IMR-90 (cell line): ENCODE results near the gene SEMG2. TPM values are rescaled to one million over a fixed set of nuclear protein-coding genes. Genes with fewer than 3 reads are reported as not detected.

Experiments used
- ATAC-seq: fragments of 200-7000 bp; cut with Tn5 transposase; 2 replicates; pipeline ENCODE4 v1.9.1; 2020; ENCODE audit warnings: low read depth, mild to moderate bottlenecking, moderate library complexity
- BruUV-seq: library from RNA; stranded (reverse); fragments of 400-500 nt; replicated peaks from 2 replicates; lab custom pipeline; 2021; lab: Mats Ljungman, UMichigan
- CTCF ChIA-PET: fragments of 300-600 bp; formaldehyde crosslinking; extraction: SDS; loops from one replicate; lab custom pipeline; 2021; ENCODE audit warnings: antibody characterized with exemption; lab: Yijun Ruan, JAX
- POLR2A ChIA-PET: fragments of 300-600 bp; sonication (Branson Sonifier 250); formaldehyde crosslinking; loops from one replicate; lab custom pipeline; 2022; ENCODE audit warnings: antibody characterized with exemption; ENCODE audit not compliant: unreplicated experiment; lab: Charles Lee
- DNase-seq: peaks from one replicate; pipeline ENCODE4 v3.0.0; 2013
- H2AFZ ChIP-seq: replicated peaks from 2 replicates; pipeline ENCODE3; 2013; ENCODE audit warnings: low read length, mild to moderate bottlenecking; ENCODE audit not compliant: poor library complexity
- H2AK5ac ChIP-seq: 2 replicates; pipeline ENCODE4 v1.6.1; 2013; ENCODE audit warnings: low read depth, low read length, inconsistent platforms
- H2AK9ac ChIP-seq: replicated peaks from 2 replicates; pipeline ENCODE3; 2013; ENCODE audit warnings: mild to moderate bottlenecking, low read depth, low read length, moderate library complexity; ENCODE audit not compliant: poor library complexity
- H2BK120ac ChIP-seq: 2 replicates; pipeline ENCODE4 v1.6.1; 2013; ENCODE audit warnings: low read depth, low read length, inconsistent platforms
- H2BK15ac ChIP-seq: 3 replicates; pipeline ENCODE4 v1.6.1; 2013; ENCODE audit warnings: low read depth, low read length, inconsistent platforms
- H2BK20ac ChIP-seq: 2 replicates; pipeline ENCODE4 v1.6.1; 2013; ENCODE audit warnings: low read depth, mild to moderate bottlenecking, inconsistent platforms, low read length, moderate library complexity
- H2BK5ac ChIP-seq: 2 replicates; pipeline ENCODE4 v1.6.1; 2013; ENCODE audit warnings: mild to moderate bottlenecking, low read depth, low read length, inconsistent platforms; ENCODE audit not compliant: poor library complexity, severe bottlenecking
- H3K14ac ChIP-seq: replicated peaks from 2 replicates; pipeline ENCODE4 v1.6.1; 2013; ENCODE audit warnings: low read depth, low read length, inconsistent platforms
- H3K18ac ChIP-seq: 2 replicates; pipeline ENCODE4 v1.6.1; 2013; ENCODE audit warnings: low read depth, low read length, control low read depth
- H3K23ac ChIP-seq: 2 replicates; pipeline ENCODE4 v1.6.1; 2013; ENCODE audit warnings: low read depth, low read length, inconsistent platforms
- H3K27ac ChIP-seq: 2 replicates; pipeline ENCODE4 v1.5.1; 2013; ENCODE audit warnings: mild to moderate bottlenecking, control low read depth, low read length; ENCODE audit not compliant: insufficient read depth
- H3K27me3 ChIP-seq: 2 replicates; pipeline ENCODE4 v1.6.1; 2013; ENCODE audit warnings: low read length; ENCODE audit not compliant: control insufficient read depth, insufficient read depth
- H3K36me3 ChIP-seq: 2 replicates; pipeline ENCODE4 v1.6.1; 2013; ENCODE audit warnings: low read length, mixed read lengths; ENCODE audit not compliant: control insufficient read depth, insufficient read depth
- H3K4ac ChIP-seq: 2 replicates; pipeline ENCODE4 v1.6.1; 2013; ENCODE audit warnings: low read depth, low read length, inconsistent platforms
- H3K4me1 ChIP-seq: 2 replicates; pipeline ENCODE4 v1.6.1; 2013; ENCODE audit warnings: low read length, mixed read lengths; ENCODE audit not compliant: control insufficient read depth, insufficient read depth
- H3K4me2 ChIP-seq: 2 replicates; pipeline ENCODE4 v1.6.1; 2013; ENCODE audit warnings: low read depth, mild to moderate bottlenecking, control low read depth, low read length, moderate library complexity
- H3K4me3 ChIP-seq: 2 replicates; pipeline ENCODE4 v1.5.1; 2013; ENCODE audit warnings: low read depth, mild to moderate bottlenecking, control low read depth, low read length, moderate library complexity; ENCODE audit not compliant: insufficient read depth
- H3K56ac ChIP-seq: 2 replicates; pipeline ENCODE4 v1.6.1; 2013; ENCODE audit warnings: low read length, inconsistent platforms; ENCODE audit not compliant: insufficient read depth; ENCODE audit errors: extremely low read depth
- H3K79me1 ChIP-seq, 2 experiments: 2 replicates each; pipeline ENCODE4 v1.6.1; 2013; ENCODE audit warnings: low read length in 2 of 2, inconsistent platforms in 1 of 2, low read depth in 1 of 2
- H3K9ac ChIP-seq: 2 replicates; pipeline ENCODE4 v1.6.1; 2013; ENCODE audit warnings: low read depth, low read length, control low read depth
- H3K9me1 ChIP-seq: 2 replicates; pipeline ENCODE4 v1.6.1; 2013; ENCODE audit warnings: low read length, inconsistent platforms; ENCODE audit not compliant: insufficient read depth
- H3K9me3 ChIP-seq: 2 replicates; pipeline ENCODE4 v1.6.1; 2013; ENCODE audit warnings: low read length; ENCODE audit not compliant: control insufficient read depth, insufficient read depth
- H4K20me1 ChIP-seq: 2 replicates; pipeline ENCODE4 v1.6.1; 2013; ENCODE audit warnings: low read length, inconsistent platforms; ENCODE audit not compliant: insufficient read depth
- H4K5ac ChIP-seq: 2 replicates; pipeline ENCODE4 v1.6.1; 2013; ENCODE audit warnings: mild to moderate bottlenecking, low read depth, low read length, control low read depth
- H4K8ac ChIP-seq, 2 experiments: 2 replicates each; pipeline ENCODE4 v1.6.1; 2013; ENCODE audit warnings: low read depth in 2 of 2, low read length in 2 of 2, control low read depth in 1 of 2, inconsistent platforms in 1 of 2
- H4K91ac ChIP-seq: 2 replicates; pipeline ENCODE4 v1.6.1; 2013; ENCODE audit warnings: low read depth, low read length, inconsistent platforms; ENCODE audit not compliant: insufficient read depth
- CHD1 ChIP-seq: IDR thresholded peaks from 2 replicates; pipeline ENCODE4 v1.6.1; 2012; ENCODE audit warnings: low read depth, low read length, improper control_type of control experiment
- FOS ChIP-seq: fragments of 150-350 bp; IDR thresholded peaks from 2 replicates; pipeline ENCODE4 v1.6.1; 2016; ENCODE audit warnings: low read depth, low read length
- MAFK ChIP-seq: IDR thresholded peaks from 2 replicates; pipeline ENCODE4 v1.6.1; 2012; ENCODE audit warnings: low read depth, low read length, improper control_type of control experiment
- MAZ ChIP-seq: IDR thresholded peaks from 2 replicates; pipeline ENCODE4 v1.6.1; 2012; ENCODE audit warnings: low read depth, mild to moderate bottlenecking, low read length, improper control_type of control experiment, moderate library complexity, borderline replicate concordance
- MXI1 ChIP-seq: IDR thresholded peaks from 2 replicates; pipeline ENCODE4 v1.6.1; 2012; ENCODE audit warnings: low read depth, mild to moderate bottlenecking, low read length, moderate library complexity, borderline replicate concordance
- NFE2L2 ChIP-seq: fragments of 150-350 bp; IDR thresholded peaks from 2 replicates; pipeline ENCODE4 v1.6.1; 2016; ENCODE audit warnings: low read depth, mild to moderate bottlenecking, low read length
- POLR2A ChIP-seq: IDR thresholded peaks from 2 replicates; pipeline ENCODE4 v1.6.1; 2012; ENCODE audit warnings: mild to moderate bottlenecking, low read depth, low read length
- RAD21 ChIP-seq: IDR thresholded peaks from 2 replicates; pipeline ENCODE4 v1.6.1; 2012; ENCODE audit warnings: low read length, improper control_type of control experiment
- RCOR1 ChIP-seq: IDR thresholded peaks from 2 replicates; pipeline ENCODE4 v1.6.1; 2012; ENCODE audit warnings: mild to moderate bottlenecking, low read length, improper control_type of control experiment; ENCODE audit not compliant: insufficient replicate concordance
- RFX5 ChIP-seq: IDR thresholded peaks from 2 replicates; pipeline ENCODE4 v1.8.0; 2012; ENCODE audit warnings: low read depth, mild to moderate bottlenecking, low read length, moderate library complexity
- dilution Hi-C: fragments of 300-500 bp; cut with HindIII; formaldehyde crosslinking; loops from one replicate; pipeline ENCODE4 v1.14.3; 2018; ENCODE audit warnings: low sequenced_read_pairs; ENCODE audit not compliant: unreplicated experiment
- in situ Hi-C: fragments of 300-500 bp; cut with MboI; formaldehyde crosslinking; loops from 3 replicates; pipeline ENCODE4 v1.14.3; 2019; ENCODE audit warnings: low sequenced_read_pairs, inconsistent platforms, mixed read lengths
- intact Hi-C: fragments of 100-400 bp; cut with micrococcal nuclease; formaldehyde crosslinking; loops from 2 replicates; pipeline ENCODE4 v1.10.0; 2022
- polyA plus RNA-seq, 3 experiments: library from polyadenylated mRNA; depleted of rRNA; stranded (reverse); fragments of >200 nt; gene quantifications; 2 replicates each; pipeline ENCODE4 v1.2.3, GENCODE V29; 2012; ENCODE audit warnings: low replicate concordance in 1 of 3
- total RNA-seq: library from RNA; depleted of rRNA; stranded (reverse); fragments of >200 nt; gene quantifications from 2 replicates; pipeline ENCODE4 v1.2.3, GENCODE V29; 2012
- TF ChIP-seq, protein P1 (sequence below): fragments of 150-350 bp; IDR thresholded peaks from 2 replicates; pipeline ENCODE4 v1.6.1; 2016; ENCODE audit warnings: low read depth, mild to moderate bottlenecking, low read length, moderate library complexity, borderline replicate concordance
- TF ChIP-seq, protein P2 (sequence below): conservative IDR thresholded peaks from 2 replicates; pipeline ENCODE4 v1.5.1; 2012; ENCODE audit warnings: mild to moderate bottlenecking, low read depth, low read length, improper control_type of control experiment

Gene SEMG2
- total and polyA plus RNA-seq, 2 of the 4 experiments (the other 2 are of a cell fraction): not detected

DNA sequence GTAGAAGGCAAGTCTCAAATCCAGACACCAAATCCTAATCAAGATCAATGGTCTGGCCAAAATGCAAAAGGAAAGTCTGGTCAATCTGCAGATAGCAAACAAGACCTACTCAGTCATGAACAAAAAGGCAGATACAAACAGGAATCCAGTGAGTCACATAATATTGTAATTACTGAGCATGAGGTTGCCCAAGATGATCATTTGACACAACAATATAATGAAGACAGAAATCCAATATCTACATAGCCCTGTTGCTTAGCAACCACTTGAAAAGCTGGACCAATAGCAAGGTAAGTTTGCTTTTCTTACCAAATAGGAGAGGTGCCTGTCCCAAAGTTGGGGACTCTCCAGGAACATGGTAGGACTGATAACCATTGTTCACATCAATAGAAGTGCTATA lies 2.0 kb downstream of the SEMG2 start:
- ATAC-seq: no peak
- no peaks in the 10 kb centered on the region for H3K9me1 ChIP-seq

More for the DNA sequence above, 2.0 kb downstream of the SEMG2 start:
- no TSS peak for BruUV-seq
- H3K4me3 ChIP-seq: no peak overlapping the region
- H4K8ac ChIP-seq: no peak overlapping the region
- H3K79me1 ChIP-seq: no peaks in the 10 kb centered on the region
- no peak overlapping the region for H2BK5ac ChIP-seq
- no peaks in the 10 kb centered on the region for H3K9me3 ChIP-seq
- H4K91ac ChIP-seq: no peak overlapping the region
- ChIA-PET CTCF (no interaction called here), POLR2A (no interaction called here)
- no peaks in the 10 kb centered on the region for H3K4me1 ChIP-seq
- H3K56ac ChIP-seq: no peak overlapping the region
- H3K36me3 ChIP-seq: no peaks in the 10 kb centered on the region
- H3K4ac ChIP-seq: no peak overlapping the region
- H3K18ac ChIP-seq: no peak overlapping the region
- no peak overlapping the region for H2AK5ac ChIP-seq
- no peak overlapping the region for H3K4me2 ChIP-seq
- in situ Hi-C loops (no loop called here), intact Hi-C loops (no loop called here), dilution Hi-C loops (no loop called here)
- no peak for DNase-seq
- H3K9ac ChIP-seq: no peak overlapping the region
- no peak overlapping the region for H3K14ac ChIP-seq
- no peak overlapping the region for H3K27ac ChIP-seq
- no peaks in the 10 kb centered on the region for H4K20me1 ChIP-seq
- no peaks in the 10 kb centered on the region; the same call in 1 of the 2 replicates for H3K27me3 ChIP-seq
- H2BK120ac ChIP-seq: no peak overlapping the region
- H2BK15ac ChIP-seq: no peak overlapping the region
- no peak overlapping the region for H2AK9ac ChIP-seq
- no peak overlapping the region for H2AFZ ChIP-seq
- no peak overlapping the region for H3K23ac ChIP-seq
- H2BK20ac ChIP-seq: no peak overlapping the region
- no peak overlapping the region for H4K5ac ChIP-seq
- TF ChIP-seq, protein P1, sequence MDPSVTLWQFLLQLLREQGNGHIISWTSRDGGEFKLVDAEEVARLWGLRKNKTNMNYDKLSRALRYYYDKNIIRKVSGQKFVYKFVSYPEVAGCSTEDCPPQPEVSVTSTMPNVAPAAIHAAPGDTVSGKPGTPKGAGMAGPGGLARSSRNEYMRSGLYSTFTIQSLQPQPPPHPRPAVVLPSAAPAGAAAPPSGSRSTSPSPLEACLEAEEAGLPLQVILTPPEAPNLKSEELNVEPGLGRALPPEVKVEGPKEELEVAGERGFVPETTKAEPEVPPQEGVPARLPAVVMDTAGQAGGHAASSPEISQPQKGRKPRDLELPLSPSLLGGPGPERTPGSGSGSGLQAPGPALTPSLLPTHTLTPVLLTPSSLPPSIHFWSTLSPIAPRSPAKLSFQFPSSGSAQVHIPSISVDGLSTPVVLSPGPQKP: no peak
- TF ChIP-seq MAZ (no peak), CHD1 (no peak), POLR2A (no peak), NFE2L2 (no peak), MAFK (no peak), RFX5 (no peak), RAD21 (no peak), FOS (no peak), RCOR1 (no peak), MXI1 (no peak)
- TF ChIP-seq, protein P2, sequence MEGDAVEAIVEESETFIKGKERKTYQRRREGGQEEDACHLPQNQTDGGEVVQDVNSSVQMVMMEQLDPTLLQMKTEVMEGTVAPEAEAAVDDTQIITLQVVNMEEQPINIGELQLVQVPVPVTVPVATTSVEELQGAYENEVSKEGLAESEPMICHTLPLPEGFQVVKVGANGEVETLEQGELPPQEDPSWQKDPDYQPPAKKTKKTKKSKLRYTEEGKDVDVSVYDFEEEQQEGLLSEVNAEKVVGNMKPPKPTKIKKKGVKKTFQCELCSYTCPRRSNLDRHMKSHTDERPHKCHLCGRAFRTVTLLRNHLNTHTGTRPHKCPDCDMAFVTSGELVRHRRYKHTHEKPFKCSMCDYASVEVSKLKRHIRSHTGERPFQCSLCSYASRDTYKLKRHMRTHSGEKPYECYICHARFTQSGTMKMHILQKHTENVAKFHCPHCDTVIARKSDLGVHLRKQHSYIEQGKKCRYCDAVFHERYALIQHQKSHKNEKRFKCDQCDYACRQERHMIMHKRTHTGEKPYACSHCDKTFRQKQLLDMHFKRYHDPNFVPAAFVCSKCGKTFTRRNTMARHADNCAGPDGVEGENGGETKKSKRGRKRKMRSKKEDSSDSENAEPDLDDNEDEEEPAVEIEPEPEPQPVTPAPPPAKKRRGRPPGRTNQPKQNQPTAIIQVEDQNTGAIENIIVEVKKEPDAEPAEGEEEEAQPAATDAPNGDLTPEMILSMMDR: no peak
